Measurements from ENCODE around the gene DLGAP4.

DLGAP4 gene

DNA sequence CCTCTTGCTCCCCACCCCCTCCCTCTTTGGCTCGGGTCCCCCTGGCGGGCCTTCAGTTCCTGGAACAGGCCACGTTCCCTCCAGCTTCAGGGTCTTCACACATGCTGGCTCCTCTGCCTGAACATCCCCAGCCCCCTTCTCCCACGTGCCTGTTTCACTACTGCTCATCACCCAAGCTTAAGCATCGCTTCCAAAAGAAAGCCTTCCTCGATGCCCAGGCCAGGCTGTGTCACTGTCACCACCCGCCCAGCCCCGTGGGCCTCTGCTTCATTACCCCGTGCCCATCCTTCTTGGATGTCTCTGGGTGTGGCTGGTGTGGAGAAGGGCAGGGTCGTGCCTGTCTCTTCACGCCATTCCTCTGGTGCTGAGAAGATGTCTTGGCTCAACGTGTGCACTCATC is 2.8 kb downstream of the DLGAP4 start:
- no peak for DNase-seq (ENCODE audit: low spot score)

DNA sequence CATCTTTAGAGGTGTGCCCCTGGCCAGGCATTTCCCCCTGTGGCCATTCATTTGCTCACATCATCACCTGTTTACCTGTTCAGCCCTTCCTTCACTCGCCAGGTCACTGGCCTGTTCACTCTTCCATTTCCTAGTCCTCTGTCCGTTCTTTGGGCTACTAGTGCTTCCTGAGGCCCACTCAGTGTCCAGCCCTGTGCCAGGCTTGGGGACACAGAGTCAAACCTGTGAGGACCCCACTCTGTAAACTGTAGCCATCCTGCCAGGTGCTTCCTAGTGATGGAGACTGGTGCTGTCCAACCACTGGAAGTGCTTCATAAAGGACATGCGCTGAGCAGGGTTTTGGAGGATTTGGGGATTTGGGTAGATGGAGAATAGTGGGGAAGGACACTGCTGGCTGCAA is 3.5 kb downstream of the DLGAP4 start:
- peak; percentile 42 for DNase-seq (ENCODE audit: low spot score)

DNA sequence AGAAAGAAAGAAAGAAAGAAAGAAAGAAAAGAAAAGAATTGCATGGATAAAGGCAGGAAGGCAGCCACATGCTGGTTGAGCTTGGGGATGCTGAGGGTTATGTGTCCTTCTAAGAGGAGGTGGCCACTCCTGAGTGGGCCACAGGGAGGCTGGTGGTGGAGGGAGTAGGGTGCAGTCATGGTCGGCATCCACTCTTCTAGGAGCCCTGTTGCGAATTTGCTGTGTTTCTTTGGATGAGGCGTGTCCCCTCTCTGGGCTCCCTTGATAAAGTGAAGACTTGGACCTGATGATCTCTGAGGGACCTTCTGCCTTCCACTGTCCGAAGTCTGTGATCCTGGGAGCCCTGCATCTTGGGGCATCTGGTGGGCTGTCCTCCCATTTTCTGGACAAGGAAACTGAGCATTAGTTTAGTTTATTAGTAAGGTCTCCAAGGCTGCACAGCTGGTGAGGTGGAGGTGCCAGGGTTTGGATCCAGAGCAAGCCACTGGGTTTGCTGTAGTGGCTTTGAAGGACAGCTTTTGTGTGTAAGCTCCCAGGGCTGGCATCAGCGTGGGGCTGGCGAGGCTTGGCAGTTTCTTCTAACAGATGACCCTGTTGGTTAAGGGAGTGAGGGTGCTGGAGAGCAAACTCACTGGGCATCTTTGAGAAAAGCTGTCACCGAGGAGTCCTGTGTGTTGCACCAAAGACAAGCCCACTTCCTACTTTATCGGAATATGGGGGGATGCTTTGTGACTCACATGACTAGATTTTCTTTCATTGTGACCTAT is 4.3 kb downstream of the DLGAP4 start:
- DNase-seq (ENCODE audit: low spot score) = peak; percentile 36

DNA sequence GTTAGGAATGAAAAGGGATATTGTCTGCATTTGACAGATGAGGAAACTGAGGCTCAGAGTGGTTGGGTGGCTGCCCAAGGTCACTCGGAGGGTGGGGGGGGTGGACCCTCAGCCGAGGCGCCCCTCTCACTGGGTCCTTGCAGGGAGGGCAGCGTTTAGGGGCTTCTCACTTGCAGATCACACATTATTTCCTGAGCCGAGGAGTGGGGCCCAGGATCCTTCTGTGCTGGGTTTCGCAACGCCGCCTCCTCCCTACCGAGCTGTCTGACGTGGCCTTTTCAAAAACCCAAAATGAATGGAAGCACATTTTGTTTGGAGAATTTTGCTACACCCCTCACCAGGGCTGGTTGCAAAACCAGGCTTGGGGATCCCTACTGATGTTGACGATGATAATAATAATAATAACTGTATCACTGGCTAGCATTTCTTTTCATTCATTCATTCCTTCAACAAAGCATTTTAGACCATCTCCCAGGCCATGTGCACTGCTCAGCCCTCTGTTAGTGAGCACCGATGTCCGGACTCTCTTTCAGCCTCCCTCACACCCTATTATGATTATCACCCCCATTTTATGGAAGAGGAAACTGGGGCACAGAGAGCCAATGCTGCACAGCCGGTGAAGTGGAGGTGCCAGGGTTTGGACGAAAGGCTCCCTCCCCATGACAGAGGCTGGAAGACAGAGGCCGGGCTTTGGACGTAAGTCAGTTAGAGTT is 5.2 kb downstream of the DLGAP4 start:
- DNase-seq (ENCODE audit: low spot score) = no peak

DNA sequence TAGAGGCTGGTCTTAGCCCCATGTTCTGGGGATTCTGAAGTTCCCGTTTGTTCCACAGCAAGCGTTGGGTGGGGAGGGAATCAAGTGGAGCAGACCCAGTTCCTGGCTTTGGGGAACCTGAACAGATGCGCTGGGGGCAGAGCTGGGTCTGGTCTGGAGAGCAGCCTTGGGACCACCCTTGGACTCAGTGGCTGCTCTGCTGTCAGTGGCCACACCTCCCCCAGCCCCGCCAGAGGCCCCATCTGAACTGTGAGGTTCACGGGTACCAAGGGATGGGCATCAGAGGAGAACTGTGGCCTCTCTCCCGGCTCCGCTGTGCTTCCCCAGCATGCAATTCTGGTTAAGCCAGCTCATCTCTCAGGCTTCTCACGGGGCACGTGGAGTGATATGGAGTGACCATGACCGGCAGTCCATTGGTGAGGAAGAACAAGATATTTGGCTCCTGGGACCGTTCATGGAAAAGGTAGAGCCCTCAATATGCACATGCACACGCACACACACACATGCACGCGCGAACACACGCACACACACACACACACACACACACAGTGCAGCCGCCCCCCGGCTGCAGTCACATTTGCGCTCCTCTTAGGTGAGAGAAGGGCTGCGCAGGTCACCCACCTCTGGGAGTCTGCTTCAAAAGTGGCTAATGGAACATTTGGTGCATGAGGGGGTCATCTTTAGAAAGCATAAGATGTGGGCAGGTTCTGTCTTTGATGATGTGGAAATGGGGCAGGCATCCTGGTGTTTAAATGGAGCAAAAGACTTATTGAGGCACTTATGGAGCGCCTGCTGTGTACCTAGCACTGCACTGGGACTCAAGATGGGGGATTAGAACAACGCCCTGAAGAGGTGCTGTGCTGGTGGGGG is 6.0 kb downstream of the DLGAP4 start:
- DNase-seq (ENCODE audit: low spot score) = peak; percentile 37

DNA sequence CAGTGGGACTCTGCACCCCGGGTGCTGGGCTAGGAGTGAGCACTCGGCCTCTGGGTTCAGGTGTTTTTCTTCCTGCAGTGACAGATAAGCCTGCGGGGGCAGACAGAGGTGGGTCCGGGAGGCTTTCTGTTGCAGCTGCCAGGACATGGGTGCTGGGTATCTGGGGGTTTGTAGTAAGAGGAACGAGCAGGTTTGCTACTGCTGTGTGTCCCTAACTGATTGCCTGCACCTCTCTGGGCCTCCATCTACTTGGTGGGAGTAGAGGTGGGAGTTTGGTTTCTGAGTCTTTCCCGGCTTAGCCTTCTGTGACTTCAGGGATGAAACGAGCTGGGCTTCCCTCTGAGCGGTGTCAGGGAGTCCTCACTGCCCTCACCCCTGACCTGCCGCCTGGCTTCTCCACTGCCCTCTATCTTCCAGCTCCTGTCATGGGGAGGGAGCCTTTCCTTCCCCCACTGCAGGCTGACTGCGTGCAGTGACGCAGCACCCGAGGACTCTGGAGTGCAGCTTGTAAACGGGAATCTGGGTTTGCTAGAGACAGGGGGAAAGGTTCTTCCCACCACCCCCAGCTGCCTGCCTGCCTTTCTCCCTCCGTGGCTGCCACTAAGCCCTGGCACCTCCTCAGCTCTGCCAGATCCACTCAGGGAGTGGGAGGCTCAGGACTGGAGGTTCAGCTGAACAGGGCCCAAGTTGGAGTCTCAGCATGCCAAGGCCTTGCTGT is 6.7 kb downstream of the DLGAP4 start:
- peak; percentile 46 for DNase-seq (ENCODE audit: low spot score)

DNA sequence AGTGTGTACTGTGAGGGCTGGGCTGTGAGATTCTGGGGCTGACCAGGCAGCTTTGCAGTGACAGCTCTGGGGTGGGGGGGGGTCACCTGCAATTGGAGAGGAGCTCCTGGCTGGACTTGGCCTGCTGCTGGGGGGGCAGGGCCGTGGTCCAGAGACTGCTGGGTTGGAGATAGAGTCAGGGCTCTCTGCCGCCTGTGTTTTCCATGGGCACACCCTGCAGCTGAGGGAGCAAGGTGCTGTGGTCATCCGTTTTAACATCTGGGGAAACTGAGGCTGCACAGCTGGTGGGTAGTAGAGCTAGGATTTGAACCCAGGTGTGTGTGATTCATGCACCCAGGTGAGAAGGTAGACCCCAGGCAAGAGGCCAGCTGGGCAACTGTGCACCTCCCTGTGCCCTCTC is 7.3 kb downstream of the DLGAP4 start:
- DNase-seq (ENCODE audit: low spot score) = no peak

DNA sequence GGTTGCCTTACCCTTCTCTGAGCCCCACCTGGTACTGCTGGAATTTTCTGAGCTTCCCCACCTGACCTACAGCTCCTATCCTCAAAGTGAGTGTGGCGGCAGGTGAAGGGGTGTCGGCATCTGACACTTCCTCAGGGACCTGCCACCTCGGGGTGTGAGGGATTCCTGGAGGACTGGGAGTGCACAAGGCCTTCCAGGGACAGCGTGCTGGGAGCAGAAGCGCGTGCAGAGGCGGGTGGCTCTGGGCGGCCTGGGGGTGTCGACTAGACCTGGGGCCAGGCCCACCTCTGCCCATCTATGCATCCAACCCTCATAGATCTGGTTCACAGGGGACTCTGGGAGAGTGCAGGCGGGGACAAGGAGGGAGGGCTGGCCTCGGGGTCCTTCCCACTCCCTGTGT is 7.8 kb downstream of the DLGAP4 start:
- peak; percentile 61 for DNase-seq (ENCODE audit: low spot score)

DNA sequence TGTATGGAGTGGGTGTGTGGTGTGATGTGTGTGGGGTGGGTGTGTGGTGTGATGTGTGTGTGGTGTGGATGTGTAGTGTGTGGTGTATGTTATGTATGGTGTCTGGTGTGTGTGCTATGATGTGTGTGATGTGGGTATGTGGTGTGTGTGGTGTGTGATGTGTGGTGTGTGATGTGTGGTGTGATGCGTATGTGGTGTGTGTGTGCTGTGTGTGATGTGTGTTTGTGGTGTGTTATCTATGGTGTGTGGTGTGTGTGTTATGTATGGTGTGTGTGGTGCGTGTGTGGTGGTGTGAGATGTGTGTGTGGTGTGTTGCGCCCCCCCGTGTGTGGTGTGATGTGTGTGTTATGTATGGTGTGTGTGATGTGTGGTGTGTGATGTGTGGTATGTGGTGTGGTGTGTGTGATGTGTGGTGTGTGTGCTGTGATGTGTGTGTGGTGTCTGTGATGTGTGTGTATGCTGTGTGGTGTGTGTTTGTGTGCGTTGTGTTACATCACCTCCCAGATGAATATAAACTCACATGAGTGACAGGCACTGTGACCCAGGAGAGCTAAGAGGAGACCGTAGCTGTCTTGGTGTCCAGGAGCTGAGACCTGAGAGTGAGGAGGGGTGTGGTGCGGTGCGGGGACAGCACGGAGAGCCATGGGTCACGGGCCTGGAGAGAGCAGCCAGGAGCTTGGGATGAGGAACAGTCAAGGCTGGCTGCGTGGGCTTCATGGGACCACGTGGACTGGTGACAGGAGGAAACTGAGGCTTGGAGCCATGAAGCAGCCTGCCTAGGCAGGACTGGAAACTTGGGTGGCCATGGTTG is 8.8 kb downstream of the DLGAP4 start:
- DNase-seq (ENCODE audit: low spot score) = no peak

DNA sequence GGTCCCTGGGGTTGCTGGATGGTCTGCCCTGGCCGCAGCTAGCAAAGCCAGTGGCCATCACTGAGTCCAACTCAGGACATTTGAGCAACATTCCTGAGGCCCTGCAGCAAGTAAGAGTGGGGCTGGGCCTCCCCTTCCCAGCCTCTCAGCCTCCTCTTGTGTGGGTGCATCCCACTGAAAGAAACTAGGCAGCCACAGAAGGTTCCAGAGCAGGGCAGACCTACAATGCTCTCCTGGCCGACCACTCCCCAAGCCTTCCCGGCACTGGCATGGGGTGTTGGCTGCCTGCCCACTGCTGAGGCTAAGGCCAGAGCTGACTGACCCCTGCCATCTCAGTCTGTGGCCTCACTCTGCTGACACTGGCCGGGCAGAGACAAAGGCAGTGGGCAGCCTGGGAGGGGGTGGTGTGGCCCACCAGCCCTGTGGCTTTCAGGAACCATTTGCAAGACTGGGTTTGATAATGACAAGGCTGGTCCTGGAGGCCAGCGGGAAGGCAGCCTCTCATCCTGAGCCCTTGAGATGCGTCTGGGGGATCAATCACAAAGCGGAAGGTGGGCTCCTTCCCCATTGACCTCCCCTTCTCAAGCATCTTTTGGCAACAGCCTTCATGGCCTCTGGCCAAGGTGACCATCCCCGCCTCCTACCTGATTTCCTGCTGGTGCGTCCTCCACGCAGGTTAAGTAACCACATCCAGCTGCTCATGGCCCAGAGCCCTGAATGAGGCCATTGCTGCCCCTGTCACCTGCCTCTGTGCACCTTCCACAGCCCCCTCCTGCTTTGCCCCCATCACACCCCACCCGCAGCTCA is 9.6 kb downstream of the DLGAP4 start:
- DNase-seq (ENCODE audit: low spot score) = peak; percentile 36

DNA sequence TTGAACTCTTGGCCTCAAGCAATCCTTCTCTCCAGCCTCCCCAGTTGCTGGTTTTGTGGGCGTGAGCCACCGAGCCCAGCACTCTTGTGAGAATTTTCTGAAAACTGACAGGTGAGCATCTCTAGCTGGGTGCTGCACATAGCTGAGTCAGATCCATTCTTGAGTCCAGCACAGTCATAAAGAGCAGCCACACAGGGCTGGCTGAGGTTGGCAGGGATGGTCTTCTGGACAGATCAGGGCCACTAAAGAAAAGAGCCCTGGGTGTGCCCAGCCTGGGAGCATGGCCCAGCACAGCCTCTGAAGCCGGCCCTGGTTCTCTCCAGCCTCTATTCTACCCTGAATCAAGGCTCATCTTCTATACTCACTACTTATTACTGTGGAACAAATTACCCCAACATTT is 11.5 kb downstream of the DLGAP4 start:
- no peak for DNase-seq (ENCODE audit: low spot score)

DNA sequence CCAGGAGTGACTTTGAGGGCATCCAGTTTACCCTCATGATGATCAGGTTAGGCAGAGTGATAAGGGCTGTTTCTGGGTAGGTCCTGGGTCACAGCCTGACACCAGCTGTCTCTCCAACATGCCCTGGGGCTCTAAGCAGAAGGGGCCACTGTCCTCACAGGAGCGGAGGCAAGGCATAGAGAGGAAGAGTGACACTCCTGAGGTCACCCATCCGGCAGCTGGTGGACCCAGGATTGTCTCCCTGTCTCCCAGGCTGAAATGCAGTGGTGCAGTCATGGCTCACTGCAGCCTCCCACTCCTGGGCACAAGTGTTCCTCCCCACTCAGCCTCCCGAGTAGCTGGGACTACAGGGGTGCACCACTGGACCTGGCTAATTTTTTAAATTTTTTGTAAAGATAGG is 12.0 kb downstream of the DLGAP4 start:
- no peak for DNase-seq (ENCODE audit: low spot score)

DNA sequence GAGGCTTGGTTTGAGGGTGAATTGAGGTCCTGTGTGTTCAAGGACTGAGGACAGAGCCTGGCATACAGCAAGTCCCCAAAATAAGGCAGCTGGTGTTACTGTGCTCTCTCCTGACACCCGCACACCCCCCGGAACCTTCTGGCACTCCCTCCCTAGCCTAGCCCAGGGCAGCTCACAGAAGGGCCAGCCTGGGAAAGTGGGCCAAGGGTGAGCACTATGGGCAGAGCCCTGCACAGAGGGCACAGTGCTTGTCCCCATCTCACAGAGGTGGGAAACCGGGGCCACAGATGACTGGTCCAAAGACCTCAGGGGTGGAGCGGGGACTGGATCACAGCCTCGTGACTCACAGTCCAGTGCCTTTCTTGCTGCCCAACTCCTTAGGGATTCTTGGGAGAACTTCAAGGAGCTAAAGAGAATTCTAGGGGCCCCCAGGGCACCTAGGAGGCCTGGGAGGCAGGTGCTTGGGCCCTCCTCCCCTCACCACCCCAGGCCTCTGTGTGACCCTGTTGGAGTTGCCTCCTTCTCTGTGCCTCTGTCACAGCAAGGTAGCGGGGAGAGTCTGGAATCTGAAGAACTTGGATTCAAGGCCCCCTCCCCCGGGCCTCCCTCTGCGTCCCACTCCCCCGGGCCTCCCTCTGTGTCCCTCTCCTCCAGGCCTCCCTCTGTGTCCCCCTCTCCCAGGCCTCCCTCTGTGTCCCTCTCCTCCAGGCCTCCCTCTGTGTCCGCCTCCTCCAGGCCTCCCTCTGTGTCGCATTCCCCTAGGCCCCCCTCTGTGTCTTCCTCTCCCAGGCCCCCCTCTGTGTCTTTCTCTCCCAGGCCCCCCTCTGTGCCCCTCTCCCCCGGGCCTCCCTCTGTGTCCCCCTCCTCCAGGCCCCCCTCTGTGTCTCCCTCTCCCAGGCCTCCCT is 13.5 kb downstream of the DLGAP4 start:
- DNase-seq (ENCODE audit: low spot score) = no peak

DNA sequence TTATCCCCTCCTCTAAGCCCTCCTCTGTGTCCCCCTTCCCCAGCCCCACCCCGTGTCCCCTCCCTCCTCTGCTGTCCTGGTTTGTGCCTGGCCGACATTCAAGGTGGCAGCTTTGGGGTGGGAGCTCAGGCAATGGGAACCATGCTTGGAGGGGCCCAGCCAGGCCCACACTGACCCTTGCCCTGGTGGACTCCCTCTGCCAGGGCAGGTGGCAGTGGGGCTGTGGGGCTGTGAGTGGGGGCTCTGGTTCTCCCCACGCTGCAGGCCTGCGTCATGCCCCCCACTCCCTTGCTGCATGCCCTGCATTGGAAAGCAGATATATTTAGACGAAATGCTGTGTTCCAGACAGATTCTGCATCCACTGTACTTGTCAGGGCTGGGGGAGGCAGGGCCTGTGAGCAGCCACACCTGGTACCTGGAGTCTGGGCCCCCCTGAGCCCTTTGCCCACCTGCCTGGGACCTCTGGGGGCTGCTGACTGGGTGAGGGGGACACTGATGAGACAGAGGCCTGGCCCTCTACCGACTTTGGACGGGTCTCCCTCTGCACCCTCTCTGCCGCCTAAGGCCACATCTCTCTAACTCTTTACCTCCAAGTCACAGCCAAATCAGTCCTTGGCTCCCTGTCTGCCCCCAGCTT is 14.2 kb downstream of the DLGAP4 start:
- no peak for DNase-seq (ENCODE audit: low spot score)

DNA sequence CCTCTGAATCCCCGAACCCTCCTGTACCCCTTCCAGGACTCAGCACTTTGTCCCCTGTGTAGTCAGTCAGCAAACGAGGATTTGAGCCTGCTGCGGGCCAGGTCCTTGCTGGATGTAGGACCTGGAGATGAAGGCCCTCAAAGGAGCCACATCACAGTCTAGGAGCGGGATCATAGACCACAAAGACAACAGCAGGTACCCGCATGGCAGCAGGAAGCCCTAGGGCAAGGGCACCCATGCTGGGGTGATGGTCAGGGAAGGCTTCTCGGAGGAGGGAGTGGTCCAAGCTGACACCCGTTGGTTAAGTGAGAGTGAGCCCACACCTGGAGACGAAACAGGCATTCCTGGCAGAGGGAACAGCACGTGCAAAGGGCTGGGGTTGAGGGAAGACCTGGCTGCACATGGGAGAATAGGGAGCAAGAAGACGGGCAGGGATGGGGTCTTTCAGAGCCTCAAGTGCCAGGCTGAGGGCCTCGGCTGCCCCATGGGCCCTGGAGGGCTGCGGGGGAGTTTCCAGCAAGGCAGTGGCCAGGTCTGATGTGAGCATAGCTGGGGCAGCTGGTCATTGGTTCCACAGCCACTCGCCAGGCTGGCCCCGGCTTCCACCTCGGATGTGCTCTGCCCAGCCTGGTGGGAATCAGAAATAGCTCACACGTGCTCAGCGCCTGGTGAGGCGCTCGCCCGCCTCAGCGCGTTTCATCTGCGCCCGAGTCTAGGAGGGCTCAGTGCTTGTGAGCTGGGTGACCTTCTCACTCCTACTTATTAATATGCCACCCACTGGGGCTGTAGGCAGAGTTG is 15.0 kb downstream of the DLGAP4 start:
- no peak for DNase-seq (ENCODE audit: low spot score)

DNA sequence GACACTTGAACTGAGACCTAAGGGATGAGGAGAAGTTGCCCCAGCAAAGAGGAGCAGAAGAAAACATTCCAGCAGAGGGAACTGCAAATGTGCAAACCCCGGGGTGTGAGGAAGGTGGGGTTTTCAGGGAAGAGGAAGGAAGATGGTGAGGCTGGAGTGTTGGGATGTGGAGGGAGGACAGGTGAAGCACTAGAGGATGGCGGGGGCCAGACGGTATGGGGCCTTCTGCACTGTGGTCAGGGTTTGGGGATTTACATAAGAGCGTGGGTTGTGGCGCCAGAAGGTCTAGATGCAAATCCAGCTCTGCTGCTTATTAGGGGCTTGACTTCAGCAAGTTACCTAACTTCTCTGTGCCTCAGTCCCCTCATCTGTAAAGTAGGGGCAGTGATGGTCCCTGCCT is 16.0 kb downstream of the DLGAP4 start:
- no peak for DNase-seq (ENCODE audit: low spot score)

DNA sequence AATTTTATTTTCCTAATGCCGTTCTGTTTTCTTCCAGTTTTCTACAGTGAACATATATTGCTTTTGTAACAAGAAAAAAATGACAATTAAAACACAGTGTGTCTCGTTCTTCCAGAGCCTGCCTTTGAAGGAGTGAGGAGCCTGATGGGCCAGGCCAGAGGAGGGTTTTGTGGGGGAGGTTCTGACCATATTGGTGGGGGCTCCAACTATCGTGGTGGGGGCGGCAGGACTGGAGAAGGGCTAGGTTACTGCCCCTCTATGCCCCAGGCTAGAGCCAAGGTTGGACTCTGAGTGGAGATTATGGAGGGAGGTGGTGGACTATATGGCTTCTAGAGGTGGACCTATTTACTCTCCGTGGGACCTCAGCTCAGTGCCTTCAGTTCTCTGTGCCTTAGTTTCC is 24.0 kb downstream of the DLGAP4 start:
- no peak for DNase-seq (ENCODE audit: low spot score)

DNA sequence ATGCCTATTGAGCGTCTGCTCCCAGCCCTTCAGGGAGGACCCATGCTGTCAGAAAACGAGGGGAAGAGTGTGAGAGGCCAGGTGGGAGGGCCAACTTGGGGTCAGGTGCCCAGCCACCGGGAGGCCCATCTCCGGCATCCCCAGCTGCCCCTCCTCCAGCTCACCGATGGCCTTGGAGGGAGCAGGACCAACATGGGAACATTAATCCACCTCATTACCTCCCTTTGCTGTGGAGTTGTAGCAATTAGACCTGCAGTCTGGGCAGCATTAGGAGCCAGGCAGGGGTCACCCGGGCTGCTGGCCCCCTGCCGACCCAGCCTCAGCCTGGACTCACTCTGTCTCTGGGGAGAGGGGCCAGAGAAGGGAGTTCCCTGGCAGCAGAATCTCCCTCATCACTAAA is 25.1 kb downstream of the DLGAP4 start:
- no peak for DNase-seq (ENCODE audit: low spot score)
